Vagina (tissue), 2 donors: ENCODE data around the gene RNF44. TPM values are rescaled to one million over a fixed set of nuclear protein-coding genes. Genes with fewer than 3 reads are reported as not detected.

Source experiments
- DNase-seq, 2 donors: peaks; one replicate each; pipeline ENCODE4 v3.0.0-alpha.2; 2017; ENCODE audit errors: extremely low spot score in 2 of 2
- H3K27ac ChIP-seq: fragments of 200-600 bp; sonication (generic); one replicate; pipeline ENCODE4 v1.5.1; 2019
- H3K27me3 ChIP-seq: fragments of 200-600 bp; sonication (generic); one replicate; pipeline ENCODE4 v1.5.1; 2019
- H3K36me3 ChIP-seq, 2 donors: fragments of 200-600 bp; sonication (generic); one replicate each; pipeline ENCODE4 v1.5.1; 2017 to 2019
- H3K4me1 ChIP-seq: fragments of 200-600 bp; sonication (generic); one replicate; pipeline ENCODE4 v1.5.1; 2019
- H3K4me3 ChIP-seq, 2 donors: fragments of 200-600 bp; sonication (generic); 1 replicate in 1 of 2; 2 replicates in 1 of 2; pipeline ENCODE4 v1.5.1; 2016 to 2019
- H3K9me3 ChIP-seq: fragments of 200-600 bp; sonication (generic); one replicate; pipeline ENCODE4 v1.5.1; 2019
- POLR2A ChIP-seq, 2 donors: fragments of 450-650 bp; IDR thresholded peaks; one replicate each; pipeline ENCODE4 v1.6.1; 2017; ENCODE audit warnings: antibody characterized with exemption in 2 of 2, mild to moderate bottlenecking in 2 of 2, moderate library complexity in 2 of 2
- POLR2AphosphoS5 ChIP-seq, 2 donors: sonication (generic); formaldehyde crosslinking; IDR thresholded peaks; one replicate each; pipeline ENCODE4 v1.9.0; 2017; ENCODE audit warnings: antibody characterized with exemption in 2 of 2, mild to moderate bottlenecking in 2 of 2, low read depth in 1 of 2; ENCODE audit not compliant: insufficient read depth in 1 of 2
- intact Hi-C: fragments of 100-400 bp; cut with DNase I; formaldehyde crosslinking; loops from one replicate; pipeline ENCODE4 v1.15.1; 2023
- total RNA-seq: library from RNA; depleted of rRNA; stranded (reverse); fragments of >200 nt; gene quantifications from one replicate; pipeline ENCODE4 v1.2.3, GENCODE V29; 2016
- TF ChIP-seq, protein P1 (sequence below), 3 experiments: fragments of 450-650 bp in 2 of 3; fragments of 200-600 bp in 1 of 3; sonication (generic) in 1 of 3; IDR thresholded peaks; one replicate each; pipeline ENCODE4 v1.5.1; 2017 to 2019; ENCODE audit warnings: antibody characterized with exemption in 3 of 3, mild to moderate bottlenecking in 2 of 3, moderate library complexity in 2 of 3

Gene RNF44
- total RNA-seq, 1 donor from 2014 or later = 24.6 TPM

DNA sequence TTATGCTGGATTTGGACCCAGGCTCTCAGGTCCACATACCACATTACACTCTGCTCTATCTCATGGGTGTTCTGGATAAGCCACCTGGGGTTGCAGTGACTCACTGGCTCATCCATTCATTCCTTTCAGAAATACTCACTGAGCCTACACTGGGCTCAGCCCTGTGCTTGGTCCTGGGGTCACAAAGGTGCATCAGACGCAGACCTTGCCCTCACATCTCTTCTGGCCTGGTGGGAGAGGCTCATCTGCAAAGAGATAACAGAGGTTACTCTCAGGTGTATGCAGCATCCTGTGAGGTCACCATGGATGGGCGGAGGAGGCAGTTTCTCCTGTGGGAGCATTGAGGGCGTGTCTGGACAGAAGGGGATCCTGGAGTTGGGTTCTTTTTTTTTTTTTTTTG is 24.1 kb upstream of the RNF44 start:
- TF ChIP-seq, protein P1, sequence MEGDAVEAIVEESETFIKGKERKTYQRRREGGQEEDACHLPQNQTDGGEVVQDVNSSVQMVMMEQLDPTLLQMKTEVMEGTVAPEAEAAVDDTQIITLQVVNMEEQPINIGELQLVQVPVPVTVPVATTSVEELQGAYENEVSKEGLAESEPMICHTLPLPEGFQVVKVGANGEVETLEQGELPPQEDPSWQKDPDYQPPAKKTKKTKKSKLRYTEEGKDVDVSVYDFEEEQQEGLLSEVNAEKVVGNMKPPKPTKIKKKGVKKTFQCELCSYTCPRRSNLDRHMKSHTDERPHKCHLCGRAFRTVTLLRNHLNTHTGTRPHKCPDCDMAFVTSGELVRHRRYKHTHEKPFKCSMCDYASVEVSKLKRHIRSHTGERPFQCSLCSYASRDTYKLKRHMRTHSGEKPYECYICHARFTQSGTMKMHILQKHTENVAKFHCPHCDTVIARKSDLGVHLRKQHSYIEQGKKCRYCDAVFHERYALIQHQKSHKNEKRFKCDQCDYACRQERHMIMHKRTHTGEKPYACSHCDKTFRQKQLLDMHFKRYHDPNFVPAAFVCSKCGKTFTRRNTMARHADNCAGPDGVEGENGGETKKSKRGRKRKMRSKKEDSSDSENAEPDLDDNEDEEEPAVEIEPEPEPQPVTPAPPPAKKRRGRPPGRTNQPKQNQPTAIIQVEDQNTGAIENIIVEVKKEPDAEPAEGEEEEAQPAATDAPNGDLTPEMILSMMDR (IDR thresholded peaks at IDR 0.05) = no peak
- TF ChIP-seq POLR2A (IDR thresholded peaks at IDR 0.05) (no peak), POLR2AphosphoS5 (IDR thresholded peaks at IDR 0.05; ENCODE audit: insufficient read depth in 1 of 2, low read depth in 1 of 2) (no peak)
- H3K4me3 ChIP-seq = no peak overlapping the region
- no peak for DNase-seq
- no peaks in the 10 kb centered on the region for H3K27me3 ChIP-seq
- no peaks in the 10 kb centered on the region for H3K36me3 ChIP-seq
- intact Hi-C loops = no loop called here
- H3K27ac ChIP-seq = no peak overlapping the region
- no peaks in the 10 kb centered on the region for H3K4me1 ChIP-seq
- H3K9me3 ChIP-seq = no peaks in the 10 kb centered on the region

DNA sequence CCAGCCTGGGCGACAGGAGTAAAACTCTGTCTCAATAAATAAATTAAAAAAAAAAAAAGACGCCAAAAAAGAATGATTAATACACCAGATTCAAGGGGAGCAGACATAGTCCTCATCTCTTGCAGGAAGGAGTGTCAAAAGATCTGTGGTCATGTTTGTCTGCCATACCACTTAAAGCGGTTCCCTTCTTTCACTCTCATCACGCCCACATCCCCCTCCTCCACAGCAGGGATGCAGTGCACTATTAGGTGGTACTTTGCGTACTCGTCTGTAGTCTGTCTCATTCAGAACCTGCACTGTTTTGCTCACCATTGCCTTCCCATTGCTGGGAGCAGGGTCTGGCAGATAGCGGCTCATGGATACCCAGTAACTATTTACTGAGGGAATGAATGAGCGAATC is 23.2 kb upstream of the RNF44 start:
- H3K4me1 ChIP-seq = no peaks in the 10 kb centered on the region
- H3K9me3 ChIP-seq = no peaks in the 10 kb centered on the region
- H3K27ac ChIP-seq = no peak overlapping the region
- no peak for DNase-seq
- H3K36me3 ChIP-seq = no peaks in the 10 kb centered on the region
- no peak overlapping the region for H3K4me3 ChIP-seq
- no peaks in the 10 kb centered on the region for H3K27me3 ChIP-seq
- TF ChIP-seq, protein P1 (IDR thresholded peaks at IDR 0.05) = no peak
- TF ChIP-seq POLR2AphosphoS5 (IDR thresholded peaks at IDR 0.05; ENCODE audit: insufficient read depth in 1 of 2, low read depth in 1 of 2) = no peak
- TF ChIP-seq POLR2A (IDR thresholded peaks at IDR 0.05) = no peak
- intact Hi-C loops = no loop called here

DNA sequence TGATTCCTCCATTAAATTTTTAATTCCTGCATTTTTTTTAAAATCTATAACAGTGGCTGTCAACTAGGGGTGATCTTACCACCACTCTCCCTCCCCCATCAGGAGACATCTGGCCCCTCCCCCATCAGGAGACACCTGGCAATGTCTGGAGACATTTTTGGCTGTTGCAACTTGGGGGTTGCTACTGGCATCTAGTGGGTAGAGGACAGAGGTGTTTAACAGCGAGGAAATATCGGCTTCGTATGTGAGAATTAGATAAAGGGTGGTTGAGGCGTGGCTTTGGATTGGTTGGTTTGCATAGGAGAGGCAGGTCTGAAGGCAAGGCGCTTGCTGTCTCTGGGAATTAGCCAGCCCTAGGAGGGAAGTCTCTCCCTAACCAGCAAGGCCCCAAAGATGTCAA is 22.5 kb upstream of the RNF44 start:
- DNase-seq = no peak
- no peak overlapping the region for H3K4me3 ChIP-seq
- TF ChIP-seq, protein P1 (IDR thresholded peaks at IDR 0.05) = no peak
- no peak for TF ChIP-seq POLR2A (IDR thresholded peaks at IDR 0.05)
- no peak for TF ChIP-seq POLR2AphosphoS5 (IDR thresholded peaks at IDR 0.05; ENCODE audit: insufficient read depth in 1 of 2, low read depth in 1 of 2)
- no peaks in the 10 kb centered on the region for H3K9me3 ChIP-seq
- H3K4me1 ChIP-seq = no peaks in the 10 kb centered on the region
- no peak overlapping the region for H3K27ac ChIP-seq
- intact Hi-C loops = no loop called here
- H3K27me3 ChIP-seq = no peaks in the 10 kb centered on the region
- no peaks in the 10 kb centered on the region for H3K36me3 ChIP-seq

DNA sequence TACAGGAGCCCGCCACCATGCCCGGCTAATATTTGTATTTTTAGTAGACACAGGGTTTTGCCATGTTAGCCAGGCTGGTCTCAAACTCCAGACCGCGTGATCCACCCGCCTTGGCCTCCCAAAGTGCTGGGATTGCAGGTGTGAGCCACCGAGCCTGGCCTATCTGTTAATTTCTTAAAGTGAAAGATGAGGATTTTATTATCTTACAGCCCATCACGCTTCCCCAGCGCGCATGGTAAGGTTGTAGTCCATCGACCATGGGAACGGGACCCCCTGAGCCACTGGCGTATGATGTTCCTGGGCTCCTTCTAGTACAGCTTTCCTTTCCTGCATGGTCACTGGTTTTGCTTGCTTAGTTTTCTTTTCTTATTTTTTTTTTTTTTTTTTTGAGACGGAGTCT is 20.6 kb upstream of the RNF44 start:
- Histone ChIP-seq H3K36me3 (no peaks in the 10 kb centered on the region), H3K4me3 (no peak overlapping the region), H3K4me1 (no peaks in the 10 kb centered on the region), H3K9me3 (no peaks in the 10 kb centered on the region), H3K27me3 (no peaks in the 10 kb centered on the region), H3K27ac (no peak overlapping the region)
- intact Hi-C loops = no loop called here
- TF ChIP-seq POLR2A (IDR thresholded peaks at IDR 0.05) = no peak
- TF ChIP-seq, protein P1 (IDR thresholded peaks at IDR 0.05) = no peak
- TF ChIP-seq POLR2AphosphoS5 (IDR thresholded peaks at IDR 0.05; ENCODE audit: insufficient read depth in 1 of 2, low read depth in 1 of 2) = no peak
- DNase-seq = no peak

DNA sequence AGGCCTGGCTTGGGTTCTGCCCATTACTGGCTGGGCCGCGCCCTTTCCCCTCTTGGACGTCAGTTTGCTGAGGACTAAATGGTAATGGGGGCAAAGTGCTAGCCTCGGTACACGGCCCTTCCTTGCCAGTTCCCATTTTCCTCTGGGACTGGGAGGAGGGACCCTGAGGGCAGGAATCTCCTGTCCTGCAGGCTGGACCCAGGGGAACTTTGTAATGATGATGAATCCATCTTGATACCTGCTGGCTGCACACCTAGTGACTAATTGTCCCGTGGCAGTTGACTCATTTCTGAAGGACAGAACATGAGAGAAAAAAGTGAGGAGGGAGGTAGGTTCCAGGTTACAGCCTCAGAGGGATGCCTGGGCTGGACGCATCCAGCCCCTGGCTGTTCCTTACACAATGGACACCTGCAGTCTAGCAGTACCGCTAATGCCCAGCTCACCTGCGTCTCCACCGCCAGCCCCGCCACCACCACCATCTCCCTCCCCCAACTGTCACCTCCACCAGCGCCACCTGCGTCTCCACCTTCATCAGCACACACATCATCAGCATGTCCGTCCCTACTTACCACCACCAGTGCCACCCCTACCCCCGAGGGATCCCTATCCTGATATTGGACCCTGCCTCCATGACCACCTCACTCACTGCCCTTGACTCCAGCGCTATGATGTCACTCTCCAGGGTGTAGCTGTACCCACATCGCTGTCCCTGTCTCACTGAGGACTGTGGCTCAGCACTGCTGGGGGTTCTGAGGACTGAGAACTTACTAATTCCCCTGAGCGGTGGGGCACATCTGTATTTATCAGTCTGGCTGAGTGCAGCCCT is 16.3 kb upstream of the RNF44 start:
- Histone ChIP-seq H3K27me3 (no peaks in the 10 kb centered on the region), H3K4me1 (no peaks in the 10 kb centered on the region), H3K36me3 (no peaks in the 10 kb centered on the region), H3K27ac (no peak overlapping the region), H3K9me3 (no peaks in the 10 kb centered on the region), H3K4me3 (no peak overlapping the region)
- TF ChIP-seq, protein P1 (IDR thresholded peaks at IDR 0.05) = no peak
- TF ChIP-seq POLR2AphosphoS5 (IDR thresholded peaks at IDR 0.05; ENCODE audit: insufficient read depth in 1 of 2, low read depth in 1 of 2) (no peak), POLR2A (IDR thresholded peaks at IDR 0.05) (no peak)
- intact Hi-C loops = no loop called here
- no peak for DNase-seq
